ENCODE measurements around the gene SHD.
"Not testable (repeated sequence)": the region's sequence is repeated elsewhere in the genome, so short reads cannot be mapped to it uniquely, and the experiment has no call there.

The SHD gene

GRCh38 chr19:4272894-4273293 is 6.2 kb upstream of the SHD start:
- no peak overlapping the region for H3K4me3 ChIP-seq (ENCODE audit: low read depth, low read length)
- no peak for TF ChIP-seq CTCF (IDR thresholded peaks at IDR 0.05; ENCODE audit: low read depth, low read length)

- H3K4me3 ChIP-seq (ENCODE audit: low read depth, low read length), result not testable (repeated sequence)
Measured at GRCh38 chr19:4274321-4274686, 4.8 kb upstream of the SHD start.

GRCh38 chr19:4277191-4277696 is 1.8 kb upstream of the SHD start:
- TF ChIP-seq CTCF (IDR thresholded peaks at IDR 0.05; ENCODE audit: low read depth, low read length), result no peak
- H3K4me3 ChIP-seq (ENCODE audit: low read depth, low read length), result no peak overlapping the region

GRCh38 chr19:4278010-4278409 is 1.1 kb upstream of the SHD start:
- H3K4me3 ChIP-seq (ENCODE audit: low read depth, low read length), result no peak overlapping the region
- no peak for TF ChIP-seq CTCF (IDR thresholded peaks at IDR 0.05; ENCODE audit: low read depth, low read length)

GRCh38 chr19:4279267-4279529 is 132 bp downstream of the SHD start:
- no peak for TF ChIP-seq CTCF (IDR thresholded peaks at IDR 0.05; ENCODE audit: low read depth, low read length)
- no peak overlapping the region for H3K4me3 ChIP-seq (ENCODE audit: low read depth, low read length)

- no peak overlapping the region for H3K4me3 ChIP-seq (ENCODE audit: low read depth, low read length)
- TF ChIP-seq CTCF (IDR thresholded peaks at IDR 0.05; ENCODE audit: low read depth, low read length), result no peak
Measured at GRCh38 chr19:4279530-4280422, 710 bp downstream of the SHD start.

GRCh38 chr19:4284176-4284958 is 5.3 kb downstream of the SHD start:
- H3K4me3 ChIP-seq (ENCODE audit: low read depth, low read length), result no peak overlapping the region
- TF ChIP-seq CTCF (IDR thresholded peaks at IDR 0.05; ENCODE audit: low read depth, low read length), result no peak
